ENCODE measurements around the gene SPATC1L.
"Not testable (repeated sequence)": the region's sequence is repeated elsewhere in the genome, so short reads cannot be mapped to it uniquely, and the experiment has no call there.

The SPATC1L gene

DNA sequence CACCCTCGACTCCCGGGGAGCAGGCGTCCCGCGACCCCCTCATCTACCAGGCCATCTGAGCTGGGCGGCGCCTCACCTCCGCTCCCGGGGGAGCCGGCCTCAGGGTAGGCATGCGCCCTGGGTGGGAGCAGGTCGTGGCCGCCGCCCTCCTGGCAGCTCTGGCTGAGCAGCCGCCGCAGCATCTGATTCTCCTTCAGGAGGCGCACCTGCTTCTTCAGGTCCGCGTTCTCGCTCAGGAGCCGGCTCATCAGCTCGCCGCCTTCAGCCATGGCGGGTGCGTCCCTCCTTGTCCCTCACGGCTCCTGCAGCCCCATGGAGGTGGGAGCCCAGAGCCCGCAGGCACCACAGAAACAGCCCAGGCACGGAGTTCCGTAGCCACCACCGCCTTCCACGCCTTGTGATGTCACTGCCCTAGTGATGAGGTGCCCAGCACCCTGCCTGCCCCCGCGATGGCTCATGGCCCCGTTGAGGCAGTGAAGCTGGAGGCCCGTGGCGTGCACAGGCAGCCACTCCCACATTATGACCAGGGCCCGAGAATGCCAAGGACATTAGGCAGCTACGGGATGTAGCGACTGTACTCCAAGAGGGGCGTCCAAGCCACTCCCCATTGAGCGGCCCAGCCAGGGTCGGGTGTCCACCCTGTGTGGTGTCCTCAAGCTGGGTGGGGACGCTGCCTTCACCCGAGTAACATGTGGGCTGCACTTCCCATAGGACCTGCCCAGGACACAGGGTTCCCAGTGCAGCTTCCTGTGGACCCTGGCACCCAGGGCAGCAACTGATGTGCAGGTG is 1.5 kb downstream of the SPATC1L start:
- no peak for DNase-seq

DNA sequence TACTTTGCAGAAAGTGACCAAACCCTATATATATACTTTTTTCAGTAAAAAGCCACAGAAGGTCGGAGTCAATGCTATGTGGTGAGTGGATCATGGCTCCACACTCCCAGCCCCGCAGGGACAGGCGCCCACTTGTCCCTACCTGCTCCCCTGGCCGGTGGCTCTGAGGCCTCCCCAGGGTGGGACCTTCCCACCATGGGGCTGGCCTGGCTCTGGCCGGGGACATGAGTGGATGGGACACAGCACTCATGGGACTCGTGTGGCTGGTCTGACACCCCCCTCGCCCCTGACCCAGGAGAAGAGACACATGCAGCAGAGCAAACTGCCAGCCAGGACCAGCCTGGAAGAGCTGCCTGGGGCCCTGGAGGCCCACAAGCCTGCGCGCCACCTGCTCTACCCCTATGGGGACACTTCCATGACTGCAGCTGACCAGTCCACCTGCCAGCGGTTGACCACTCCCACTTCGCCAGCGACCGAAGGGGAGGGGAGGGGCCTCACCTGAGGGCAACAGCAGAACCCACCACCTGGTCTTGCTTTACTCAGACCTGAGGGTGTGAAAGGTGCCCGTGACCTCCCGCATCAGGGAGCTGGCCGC is 2.2 kb downstream of the SPATC1L start:
- DNase-seq = no peak

DNA sequence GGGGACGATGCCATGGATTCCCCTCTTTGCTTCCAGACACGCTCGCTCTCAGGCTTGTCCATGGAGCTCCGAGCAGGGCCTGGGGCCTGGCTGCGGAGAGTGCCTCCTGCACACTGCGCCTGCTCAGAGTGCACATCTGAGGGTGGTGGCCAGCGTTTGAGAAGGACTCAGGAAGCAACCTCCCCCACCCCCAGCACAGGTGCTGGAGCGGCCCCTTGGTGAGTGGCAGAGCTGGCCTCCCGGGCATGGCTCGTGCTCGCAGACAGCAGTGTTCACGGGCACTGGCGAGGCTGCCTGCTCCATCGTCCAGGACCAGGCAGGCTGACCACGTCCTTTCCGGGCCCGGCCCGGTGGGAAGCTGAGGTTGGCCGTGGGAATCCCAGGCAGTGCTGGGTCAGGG is 2.8 kb downstream of the SPATC1L start:
- DNase-seq = no peak

DNA sequence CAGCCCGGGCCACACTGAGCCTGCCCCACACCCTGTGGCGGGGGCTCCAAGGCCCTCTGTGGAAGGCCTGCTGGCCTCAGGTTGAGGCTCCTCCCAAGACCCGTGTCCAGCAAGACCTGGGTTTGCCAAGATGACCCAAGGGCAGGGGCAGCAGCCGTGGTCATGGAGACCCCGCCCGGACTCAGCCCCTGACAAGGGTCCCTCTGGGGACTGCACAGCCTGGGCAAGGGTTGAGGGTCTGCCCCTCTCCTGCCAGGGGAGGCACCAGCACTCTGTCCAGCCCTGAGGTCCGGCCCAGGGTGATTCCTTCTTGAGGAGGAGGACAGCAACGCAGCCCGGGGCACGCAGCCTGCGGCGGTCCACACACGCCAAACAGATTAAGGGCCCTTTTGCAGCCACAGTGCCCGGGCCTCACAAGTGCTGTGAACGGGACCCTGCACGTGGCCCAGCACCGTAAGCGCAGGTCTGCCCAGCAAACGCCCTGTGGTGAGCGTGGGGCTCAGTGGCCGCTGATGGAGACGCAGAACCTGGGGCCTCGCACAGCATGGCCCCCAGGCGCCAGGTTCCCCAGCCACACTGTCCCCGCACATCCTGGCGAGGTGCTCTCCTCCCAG is 3.4 kb downstream of the SPATC1L start:
- no peak for DNase-seq

DNA sequence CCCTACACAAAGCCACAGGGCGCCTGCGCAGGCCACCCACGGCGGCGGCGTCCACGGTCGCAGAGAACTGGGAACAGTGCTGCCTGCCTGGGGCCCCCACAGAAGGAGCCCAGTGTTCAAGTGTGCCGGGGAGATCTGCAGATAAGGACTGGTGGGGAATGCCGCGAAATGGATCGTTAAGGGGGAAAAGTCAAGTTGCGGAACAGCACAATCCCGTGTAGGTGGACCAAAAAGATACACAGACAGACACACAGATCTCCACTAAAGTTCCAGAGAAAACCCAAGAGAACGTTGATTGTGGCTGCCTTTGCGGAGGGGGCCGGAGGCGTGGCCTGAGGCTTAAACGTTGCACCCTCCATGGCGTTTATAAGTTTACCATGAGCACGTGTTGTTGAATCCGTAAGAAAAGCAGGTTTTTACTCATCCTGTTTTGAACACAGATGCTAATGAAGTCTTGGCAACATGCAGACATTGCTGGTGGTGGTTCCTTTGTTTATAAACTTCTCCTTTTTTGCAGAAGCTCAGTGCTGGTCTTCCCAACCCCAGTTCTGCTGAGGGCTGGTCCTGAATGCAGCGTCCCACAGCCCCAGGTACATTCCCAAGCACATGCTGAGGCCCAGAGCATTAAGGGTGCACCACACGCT is 4.1 kb downstream of the SPATC1L start:
- DNase-seq = no peak

DNA sequence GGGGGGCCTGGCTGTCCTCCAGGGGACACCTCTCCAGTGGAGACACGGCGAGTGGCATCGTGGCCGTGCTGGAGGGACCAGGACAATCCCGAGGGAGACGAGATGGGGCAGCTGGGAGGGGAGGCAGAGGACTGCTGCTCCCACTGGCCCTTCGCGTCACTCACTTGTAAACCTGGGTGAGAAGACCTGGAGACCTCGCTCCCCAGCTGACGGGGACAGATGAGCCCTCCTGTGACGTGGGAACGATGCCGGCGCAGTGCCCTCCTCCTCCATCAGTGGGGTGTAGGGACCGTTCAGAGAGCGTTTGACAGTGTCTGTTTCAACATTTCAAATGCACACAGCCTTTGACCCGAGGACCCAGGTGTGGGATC is 4.6 kb downstream of the SPATC1L start:
- no peak for DNase-seq

DNA sequence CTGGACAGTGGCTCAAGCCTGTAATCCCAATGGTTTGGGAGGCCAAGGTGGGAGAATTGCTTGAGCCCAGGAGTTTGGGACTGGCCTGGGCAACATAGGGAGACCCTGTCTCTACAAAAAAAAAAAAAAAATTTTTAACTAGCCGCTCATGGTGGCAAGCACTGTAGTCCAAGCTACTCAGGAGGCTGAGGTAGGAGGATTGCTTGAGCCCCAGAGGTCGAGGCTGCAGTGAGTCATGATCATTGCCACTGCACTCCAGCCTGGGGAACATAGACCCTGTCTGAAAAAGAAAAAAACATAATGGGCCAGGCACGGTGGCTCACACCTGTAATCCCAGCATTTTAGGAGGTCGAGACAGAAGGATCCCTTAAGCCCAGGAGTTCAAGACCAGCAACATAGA is 5.3 kb downstream of the SPATC1L start:
- no peak for DNase-seq

DNA sequence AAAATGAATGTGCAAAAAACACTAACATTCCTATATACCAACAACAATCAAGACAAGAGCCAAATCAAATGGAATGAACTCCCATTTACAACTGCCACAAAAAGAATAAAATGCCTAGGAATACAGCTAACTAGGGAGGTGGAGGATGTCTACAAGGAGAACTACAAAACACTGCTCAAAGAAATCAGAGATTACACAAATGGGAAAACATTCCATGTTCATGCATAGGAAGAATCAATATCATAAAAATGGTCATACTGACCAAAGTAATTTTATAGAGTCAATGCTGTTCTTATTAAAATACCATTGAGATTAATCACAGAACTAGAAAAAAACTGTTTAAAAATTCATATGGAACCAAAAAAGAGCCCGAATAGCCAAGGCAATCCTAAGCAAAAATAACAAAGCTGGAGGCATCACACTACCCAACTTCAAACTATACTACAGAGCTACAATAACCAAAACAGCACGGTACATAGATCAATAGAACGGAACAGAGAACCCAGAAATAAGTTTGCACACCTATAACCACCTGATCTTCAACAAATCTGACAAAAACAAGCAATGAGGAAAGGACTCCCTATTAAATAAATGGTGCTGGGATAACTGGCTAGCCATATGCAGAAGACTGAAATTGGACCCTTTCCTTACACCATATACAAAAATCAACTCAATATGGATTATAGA is 7.7 kb downstream of the SPATC1L start:
- not testable (repeated sequence) for DNase-seq

DNA sequence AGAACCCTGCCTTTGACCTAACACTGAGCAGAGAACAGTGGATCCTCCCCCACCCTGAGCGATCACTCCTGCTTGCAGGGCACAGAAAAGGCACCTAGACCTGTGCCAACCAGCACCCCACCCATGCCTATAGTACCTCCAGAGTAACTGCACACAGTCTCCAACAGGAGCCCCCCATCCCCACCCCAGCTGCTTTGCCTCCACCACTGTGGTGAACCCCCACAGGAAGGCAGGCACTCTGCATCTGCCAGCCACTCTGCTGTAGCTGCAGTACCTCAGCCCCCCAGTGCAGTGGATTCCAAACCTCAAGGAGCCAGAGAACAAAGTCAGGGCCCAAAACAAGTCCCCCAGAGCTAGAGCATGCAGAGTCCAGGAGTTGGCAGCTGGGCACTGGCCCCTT is 10.7 kb downstream of the SPATC1L start:
- DNase-seq = no peak

DNA sequence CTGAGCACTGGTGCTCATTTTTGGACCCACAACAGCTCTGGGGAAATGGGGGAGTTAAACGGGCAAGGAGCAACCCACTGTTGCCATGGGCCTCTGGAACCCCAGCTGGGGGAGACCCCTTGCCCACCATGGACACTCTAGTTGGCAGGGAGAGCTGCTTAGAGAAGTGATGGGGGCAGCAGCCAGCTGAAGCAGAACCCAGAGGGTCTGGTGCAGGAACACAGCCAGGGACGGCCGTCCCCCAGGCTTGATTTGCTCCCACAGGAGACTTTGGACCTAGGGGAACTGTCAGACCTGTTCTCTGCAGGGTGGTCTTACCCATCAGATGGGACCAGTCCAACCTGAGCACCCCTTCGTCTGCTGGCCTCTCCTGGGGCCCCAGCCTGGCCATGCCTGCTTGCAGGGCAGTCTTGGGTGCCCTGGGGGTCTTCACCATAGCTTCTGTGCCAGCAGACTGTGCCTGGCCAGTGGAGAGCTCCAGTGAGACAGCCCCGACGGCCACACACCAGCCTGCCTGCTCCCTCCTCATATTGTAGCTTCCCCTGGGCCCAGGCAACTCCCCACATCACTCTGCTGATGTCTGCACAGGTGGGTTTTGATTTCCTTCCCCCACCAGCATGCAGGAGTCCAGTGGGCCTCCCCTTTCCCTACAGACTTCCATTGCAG is 11.3 kb downstream of the SPATC1L start:
- DNase-seq = no peak

DNA sequence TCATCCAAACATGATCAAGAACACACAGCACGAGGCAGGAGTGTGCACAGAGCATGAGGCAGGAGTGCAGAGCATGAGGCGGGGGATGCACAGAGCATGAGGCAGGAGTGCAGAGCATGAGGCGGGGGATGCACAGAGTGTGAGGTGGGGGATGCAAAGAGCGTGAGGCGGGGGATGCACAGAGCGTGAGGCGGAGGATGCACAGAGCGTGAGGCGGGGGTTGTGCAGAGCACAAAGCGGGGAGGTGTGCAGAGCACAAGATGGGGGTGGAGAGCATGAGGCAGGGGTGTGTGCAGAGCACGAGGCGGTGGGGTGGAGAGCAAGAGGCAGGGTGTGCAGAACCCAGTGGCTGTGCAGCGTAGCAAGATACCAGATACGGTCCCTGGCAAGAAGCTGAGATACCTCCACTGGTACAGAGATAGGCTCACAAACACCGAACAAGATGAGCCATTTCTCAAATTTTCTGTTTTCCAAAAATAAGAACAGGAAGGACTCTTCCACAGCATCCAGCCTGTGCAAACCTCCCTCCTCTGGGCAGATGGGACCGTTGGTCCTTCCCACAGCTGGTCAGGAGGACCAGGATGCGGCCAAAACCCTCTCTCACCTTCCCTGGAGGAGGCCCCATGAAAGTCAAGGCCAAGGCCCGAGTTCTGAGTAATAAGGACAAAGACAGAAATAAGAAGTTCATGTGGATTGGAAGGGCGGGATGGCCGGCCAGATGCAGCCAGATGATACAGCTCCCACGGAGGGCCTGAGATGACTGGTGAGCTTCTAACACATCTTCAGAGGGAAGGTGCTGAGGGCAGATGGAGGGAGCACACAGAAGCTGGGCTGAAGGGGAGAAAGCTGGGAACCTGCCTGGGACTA is 12.0 kb downstream of the SPATC1L start:
- DNase-seq = no peak

DNA sequence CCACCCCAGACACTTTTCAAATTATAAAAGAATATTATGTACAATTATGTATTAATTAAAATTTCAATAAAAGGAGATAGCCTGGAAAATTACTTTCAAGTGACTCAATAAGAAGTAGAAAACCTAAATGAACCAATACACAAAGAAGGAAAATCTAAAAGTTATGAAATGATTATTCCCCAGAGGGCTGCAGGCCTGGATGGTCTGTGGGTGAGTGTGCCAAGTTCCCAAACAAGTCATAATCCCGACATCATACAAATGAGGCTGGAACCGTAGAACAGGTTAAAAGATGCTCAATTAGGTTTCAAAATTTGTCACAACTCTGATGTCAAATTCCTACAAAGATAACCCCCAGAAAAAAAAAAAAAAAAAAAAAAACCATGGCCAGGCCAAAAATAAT is 12.7 kb downstream of the SPATC1L start:
- no peak for DNase-seq

DNA sequence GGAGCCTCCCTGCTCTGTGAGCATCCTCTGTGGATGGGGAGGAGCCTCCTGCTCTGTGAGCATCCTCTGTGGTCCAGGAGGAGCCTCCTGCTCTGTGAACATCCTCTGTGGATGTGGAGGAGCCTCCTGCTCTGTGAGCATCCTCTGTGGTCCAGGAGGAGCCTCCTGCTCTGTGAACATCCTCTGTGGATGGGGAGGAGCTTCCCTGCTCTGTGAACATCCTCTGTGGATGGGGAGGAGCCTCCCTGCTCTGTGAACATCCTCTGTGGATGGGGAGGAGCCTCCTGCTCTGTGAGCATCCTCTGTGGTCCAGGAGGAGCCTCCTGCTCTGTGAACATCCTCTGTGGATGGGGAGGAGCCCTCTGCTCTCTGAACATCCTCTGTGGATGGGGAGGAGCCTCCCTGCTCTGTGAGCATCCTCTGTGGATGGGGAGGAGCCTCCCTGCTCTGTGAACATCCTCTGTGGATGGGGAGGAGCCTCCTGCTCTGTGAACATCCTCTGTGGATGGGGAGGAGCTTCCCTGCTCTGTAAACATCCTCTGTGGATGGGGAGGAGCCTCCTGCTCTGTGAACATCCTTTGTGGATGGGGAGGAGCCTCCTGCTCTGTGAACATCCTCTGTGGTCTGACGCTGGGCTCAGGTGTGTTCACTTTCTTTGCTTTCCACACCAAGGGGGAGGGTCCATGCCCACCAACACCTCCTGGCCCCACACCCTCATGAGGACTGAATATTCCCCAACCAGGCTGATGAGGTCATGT is 13.6 kb downstream of the SPATC1L start:
- peak; percentile 59 for DNase-seq

DNA sequence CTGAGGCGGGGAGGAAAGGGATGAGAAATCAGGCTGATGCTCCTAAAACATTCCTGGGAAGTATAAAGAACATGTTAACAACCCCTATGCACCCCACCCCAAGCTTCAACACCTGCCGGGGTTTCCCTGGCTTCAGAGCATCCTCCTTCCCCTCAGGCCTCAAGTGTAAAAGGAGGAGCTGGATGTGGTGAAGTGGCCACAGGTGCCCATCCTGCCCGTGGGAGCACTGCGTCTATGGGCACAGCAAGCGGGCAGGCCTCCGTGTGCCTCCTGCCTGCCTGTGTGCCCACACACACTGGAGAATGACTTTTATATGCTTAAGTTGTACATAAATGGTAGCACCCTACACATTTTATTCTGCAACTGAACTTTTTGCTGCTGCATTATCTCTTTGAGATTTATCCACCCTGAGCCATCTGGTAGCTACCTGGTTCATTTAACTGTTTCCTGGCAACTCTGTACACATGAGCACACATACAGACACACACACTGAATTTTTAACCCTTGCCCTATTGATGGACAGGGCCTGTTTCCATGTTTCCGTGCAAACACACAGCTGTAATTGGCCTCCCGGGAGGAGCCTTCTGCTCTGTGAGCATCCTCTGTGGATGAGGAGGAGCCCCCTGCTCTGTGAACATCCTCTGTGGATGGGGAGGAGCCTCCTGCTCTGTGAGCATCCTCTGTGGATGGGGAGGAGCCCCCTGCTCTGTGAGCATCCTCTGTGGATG is 15.4 kb downstream of the SPATC1L start:
- no peak for DNase-seq

DNA sequence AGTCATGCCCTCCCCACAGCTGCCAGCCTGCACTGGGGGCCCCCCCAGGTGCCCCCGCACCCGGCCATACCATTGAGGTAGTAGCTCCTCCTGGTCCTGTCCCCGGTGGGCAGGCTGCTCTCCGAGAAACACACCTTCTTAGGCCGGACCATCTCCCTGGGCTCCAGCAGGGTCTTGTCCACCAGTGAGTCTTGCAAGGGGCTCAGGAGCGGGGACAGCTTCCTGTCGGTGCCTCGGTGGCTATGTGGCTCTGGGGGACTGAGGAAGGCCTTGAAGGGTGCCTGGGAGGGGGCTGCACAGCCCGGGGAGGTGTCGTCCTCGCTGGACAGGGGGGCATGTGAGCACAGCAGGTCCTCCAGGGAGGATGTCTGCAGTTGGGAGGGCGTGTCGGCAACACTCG is 16.0 kb downstream of the SPATC1L start:
- no peak for DNase-seq

DNA sequence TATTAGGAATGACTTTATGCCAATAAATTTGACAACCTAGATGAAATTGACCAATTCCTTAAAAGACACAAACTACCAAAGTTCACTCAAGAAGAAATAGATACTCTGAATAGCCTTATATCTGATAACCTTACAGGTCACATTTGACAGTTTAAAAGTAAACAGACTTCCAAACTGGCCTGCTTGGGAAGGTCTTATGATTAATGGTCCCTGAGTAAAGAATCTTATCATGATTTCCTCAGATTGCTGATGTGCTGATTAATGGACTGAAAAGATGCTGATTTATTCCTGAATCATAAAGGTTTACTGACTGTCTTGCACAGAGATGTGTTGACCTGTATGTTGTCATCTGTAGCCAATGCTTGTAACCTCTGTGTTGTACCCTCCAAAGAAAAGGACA is 19.2 kb downstream of the SPATC1L start:
- no peak for DNase-seq

DNA sequence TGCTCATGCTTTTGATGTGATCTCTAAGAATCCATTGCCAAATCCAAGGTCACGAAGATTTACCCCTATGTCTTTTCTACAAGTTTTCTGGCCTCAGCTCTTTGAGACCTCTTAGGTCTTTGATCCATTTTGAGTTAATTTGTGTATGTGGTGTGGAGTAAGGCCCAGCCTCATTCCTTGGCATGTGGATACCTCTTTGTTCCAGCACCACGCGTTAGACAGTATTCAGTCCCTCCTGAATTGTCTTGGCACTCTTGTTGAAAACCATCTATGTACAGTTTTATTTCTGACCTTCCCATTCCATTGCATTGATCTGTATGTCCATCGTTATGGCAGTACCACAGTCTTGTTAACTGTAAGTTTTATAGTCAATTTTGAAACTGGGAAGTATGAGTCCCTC is 20.9 kb downstream of the SPATC1L start:
- no peak for DNase-seq

DNA sequence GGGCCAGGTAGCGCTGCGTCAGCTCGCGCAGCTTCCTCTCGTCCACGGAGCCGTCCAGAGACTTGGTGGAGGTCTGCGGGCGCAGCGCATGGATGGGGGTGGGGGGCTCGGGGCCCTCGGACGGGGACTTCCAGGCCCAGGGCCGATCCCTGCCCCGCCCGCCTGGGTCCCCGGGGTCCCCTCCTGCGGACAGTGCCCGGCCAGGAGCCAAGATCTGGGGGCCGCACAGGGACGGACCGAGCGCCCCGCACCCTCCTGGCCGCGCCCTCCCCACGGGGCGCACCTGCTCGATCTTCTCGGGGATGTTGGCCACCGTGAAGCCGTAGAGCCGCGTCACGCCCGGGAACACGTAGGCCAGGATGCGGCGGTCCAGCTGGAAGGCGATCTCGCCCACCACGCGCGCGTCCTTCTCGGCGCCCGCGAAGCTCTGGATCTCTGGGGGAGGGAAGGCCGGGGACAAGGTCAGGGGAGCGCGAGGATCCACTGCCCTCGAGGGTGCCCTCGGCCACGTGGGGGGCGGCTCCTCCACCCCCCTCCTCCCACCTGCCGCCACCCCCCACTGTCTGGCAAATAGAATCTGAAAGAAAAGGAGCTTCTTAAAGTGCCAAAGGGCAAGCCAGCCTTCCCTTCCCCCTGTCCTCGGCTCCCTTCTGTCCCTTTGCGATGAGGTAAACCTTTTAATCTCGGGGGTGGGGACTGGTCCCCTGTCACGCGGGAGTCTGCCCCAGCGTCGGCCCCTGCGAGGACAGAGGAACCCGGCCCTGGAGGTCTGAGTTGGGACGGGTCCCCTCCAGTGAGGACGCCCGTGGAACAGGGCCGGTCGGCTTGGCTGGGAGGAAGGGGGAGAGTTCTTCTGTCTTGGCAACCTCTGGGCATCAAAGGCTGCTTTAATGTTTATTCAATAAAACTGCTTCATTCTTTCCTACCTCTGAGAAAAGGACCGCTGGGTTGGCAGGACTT is 22.3 kb downstream of the SPATC1L start:
- DNase-seq = no peak

Measured in CD4-positive, alpha-beta T cell treated with Interleukin-10 for 1 hour (primary cell).